ENCODE data around the gene ROS1.

DNA sequence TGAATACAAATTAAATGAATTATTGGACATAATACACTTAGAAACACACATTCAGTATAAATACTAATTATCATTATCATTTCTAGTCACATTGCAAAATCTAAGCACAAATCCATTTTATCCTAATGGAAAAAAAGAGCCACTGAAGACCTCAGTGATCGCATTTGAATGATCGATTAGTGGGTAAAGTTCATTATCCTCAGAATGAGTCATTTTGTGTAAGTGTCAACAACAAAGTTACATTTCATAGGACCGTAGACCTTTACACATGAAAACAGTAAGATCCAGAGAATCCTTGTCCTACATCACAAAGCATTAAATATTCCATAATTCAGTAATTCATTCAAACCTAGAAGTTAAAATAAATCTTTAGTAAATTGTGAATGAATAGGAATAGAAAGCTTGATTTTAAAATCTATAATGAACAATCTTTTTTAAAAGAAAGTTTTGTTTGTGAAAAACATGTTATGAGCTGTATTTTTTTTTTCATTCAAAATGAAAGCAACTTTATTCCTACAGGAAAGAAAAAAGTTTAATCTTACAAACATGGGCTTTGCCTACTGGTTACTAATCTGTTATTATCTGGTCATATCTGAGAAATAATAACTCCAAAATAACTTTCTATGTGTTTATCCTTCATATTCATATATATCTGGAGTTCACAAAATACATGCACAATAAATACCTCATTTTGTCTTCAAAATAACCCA, 33.7 kb downstream of the ROS1 start:
- TF ChIP-seq POLR2A (IDR thresholded peaks at IDR 0.05; ENCODE audit: low read length), result no peak
- no peak for TF ChIP-seq GATA1 (IDR thresholded peaks at IDR 0.05; ENCODE audit: low read depth, low read length)

All from erythroblast (primary cell).